B cell (primary cell): ENCODE results near the gene BCAR1. TPM values are rescaled to one million over a fixed set of nuclear protein-coding genes. Genes with fewer than 3 reads are reported as not detected.

Experiments used
- ATAC-seq: fragments of 200-7000 bp; cut with Tn5 transposase; one replicate; pipeline ENCODE4 v1.10.0; 2021; ENCODE audit warnings: low read depth, mild to moderate bottlenecking, moderate number of reproducible peaks, moderate library complexity
- CTCF ChIA-PET: fragments of 350-600 bp; sonication (Branson Sonifier 250); formaldehyde crosslinking; loops from one replicate; lab custom pipeline; 2021; ENCODE audit warnings: antibody characterized with exemption, inconsistent platforms; lab: Charles Lee
- POLR2A ChIA-PET: fragments of 350-600 bp; sonication (Branson Sonifier 250); formaldehyde crosslinking; loops from one replicate; lab custom pipeline; 2021; ENCODE audit warnings: antibody characterized with exemption; lab: Charles Lee
- DNase-seq: peaks from one replicate; pipeline ENCODE4 v3.0.0; 2013
- H2AFZ ChIP-seq: 2 replicates; pipeline ENCODE4 v1.6.1; 2012; ENCODE audit warnings: mild to moderate bottlenecking, low read depth, low read length; ENCODE audit not compliant: insufficient read depth, poor library complexity, severe bottlenecking
- H3K27ac ChIP-seq, 2 donors: 1 replicate in 1 of 2; 2 replicates in 1 of 2; pipeline ENCODE4 v1.5.1; 2012 to 2013; ENCODE audit warnings: low read length in 2 of 2, mild to moderate bottlenecking in 2 of 2, moderate library complexity in 1 of 2
- H3K27me3 ChIP-seq, 4 experiments: fragments of 200-600 bp in 1 of 4; sonication (generic) in 1 of 4; replicated peaks in 1 of 4; 1 replicate in 2 of 4; 2 replicates in 2 of 4; pipeline versions ENCODE4 v1.6.1 to v1.7.0; 2013 to 2016; ENCODE audit warnings: low read length in 3 of 4, mild to moderate bottlenecking in 2 of 4, mixed read lengths in 1 of 4, moderate library complexity in 1 of 4; ENCODE audit not compliant: insufficient read depth in 4 of 4, control insufficient read depth in 3 of 4; ENCODE audit errors: control extremely low read depth in 1 of 4
- H3K36me3 ChIP-seq, 2 experiments: replicated peaks in 1 of 2; 1 replicate in 1 of 2; 2 replicates in 1 of 2; pipeline versions ENCODE4 v1.6.1 to v1.7.1; 2013; ENCODE audit warnings: low read length in 1 of 2; ENCODE audit not compliant: insufficient read depth in 2 of 2, control insufficient read depth in 1 of 2; ENCODE audit errors: control extremely low read depth in 1 of 2, extremely low read depth in 1 of 2
- H3K4me1 ChIP-seq, 2 donors: fragments of 200-600 bp in 1 of 2; sonication (generic) in 1 of 2; 1 replicate in 1 of 2; 2 replicates in 1 of 2; pipeline versions ENCODE4 v1.5.1 to v1.6.1; 2013 to 2017; ENCODE audit warnings: low read length in 2 of 2; ENCODE audit not compliant: control insufficient read depth in 2 of 2, insufficient read depth in 2 of 2
- H3K4me2 ChIP-seq: replicated peaks from 2 replicates; pipeline ENCODE3; 2012; ENCODE audit warnings: mild to moderate bottlenecking, low read depth, low read length; ENCODE audit not compliant: poor library complexity, severe bottlenecking
- H3K4me3 ChIP-seq, 5 experiments: fragments of 200-600 bp in 1 of 5; sonication (generic) in 1 of 5; 1 replicate in 3 of 5; 2 replicates in 2 of 5; pipeline versions ENCODE4 v1.5.1 to v1.7.0; 2011 to 2016; ENCODE audit warnings: low read length in 4 of 5, mild to moderate bottlenecking in 4 of 5, low read depth in 2 of 5, control low read depth in 1 of 5, moderate library complexity in 1 of 5; ENCODE audit not compliant: insufficient read depth in 1 of 5; ENCODE audit errors: control extremely low read depth in 1 of 5, extremely low read depth in 1 of 5
- H3K79me2 ChIP-seq: fragments of 200-600 bp; sonication (generic); one replicate; pipeline ENCODE4 v1.6.0; 2016; ENCODE audit warnings: low read length; ENCODE audit not compliant: control insufficient read depth, insufficient read depth
- H3K9ac ChIP-seq: fragments of 200-600 bp; sonication (generic); 2 replicates; pipeline ENCODE4 v1.6.1; 2017; ENCODE audit warnings: mild to moderate bottlenecking, low read length, moderate library complexity
- H3K9me3 ChIP-seq, 3 donors: one replicate each; pipeline versions ENCODE4 v1.6.1 to v1.7.1; 2013; ENCODE audit warnings: low read length in 2 of 3; ENCODE audit not compliant: control insufficient read depth in 2 of 3, insufficient read depth in 1 of 3; ENCODE audit errors: control extremely low read depth in 1 of 3
- H4K20me1 ChIP-seq: 2 replicates; pipeline ENCODE4 v1.6.0; 2012; ENCODE audit warnings: mild to moderate bottlenecking, low read length; ENCODE audit not compliant: insufficient read depth, control insufficient read depth, poor library complexity, severe bottlenecking
- H3K27ac Mint-ChIP-seq: one replicate; pipeline ENCODE4 v1.8.0; 2021; ENCODE audit warnings: mixed read lengths
- H3K27me3 Mint-ChIP-seq: one replicate; pipeline ENCODE4 v1.8.0; 2021; ENCODE audit warnings: mixed read lengths
- H3K4me1 Mint-ChIP-seq: one replicate; pipeline ENCODE4 v1.8.0; 2021; ENCODE audit warnings: mixed read lengths
- H3K4me3 Mint-ChIP-seq: one replicate; pipeline ENCODE4 v1.8.0; 2021; ENCODE audit warnings: mixed read lengths
- H3K9me3 Mint-ChIP-seq: one replicate; pipeline ENCODE4 v1.8.0; 2022; ENCODE audit warnings: mixed read lengths; ENCODE audit not compliant: insufficient read depth
- CTCF ChIP-seq: fragments of 200-600 bp; IDR thresholded peaks from one replicate; pipeline ENCODE4 v1.8.0; 2022; ENCODE audit warnings: antibody characterized with exemption, mild to moderate bottlenecking
- EZH2 ChIP-seq: IDR thresholded peaks from 2 replicates; pipeline ENCODE4 v1.6.1; 2012; ENCODE audit warnings: borderline replicate concordance, low read depth, mild to moderate bottlenecking, moderate library complexity, low read length; ENCODE audit not compliant: insufficient read depth, poor library complexity, severe bottlenecking
- WGBS: methylation state at CpG from one replicate; pipeline ENCODE4 v1.1.5; 2013; ENCODE audit warnings: missing lambda C conversion rate; ENCODE audit not compliant: insufficient coverage; 5-methylcytosine and 5-hydroxymethylcytosine counted together
- intact Hi-C: fragments of 100-400 bp; cut with micrococcal nuclease; formaldehyde crosslinking; loops from one replicate; pipeline ENCODE4 v1.10.0; 2022
- polyA plus RNA-seq: library from polyadenylated mRNA; depleted of rRNA; stranded (reverse); fragments of >200 nt; gene quantifications from 2 replicates; pipeline ENCODE4 v1.2.3, GENCODE V29; 2012
- total RNA-seq, 2 donors: library from RNA; stranded (reverse); fragments of 120-200 nt in 1 of 2; gene quantifications; 1 replicate in 1 of 2; 2 replicates in 1 of 2; pipeline versions ENCODE4 v1.2.3 to v1.2.4, GENCODE V29; 2013 to 2022

BCAR1 gene
- total and polyA plus RNA-seq, 2 donors (not counting 1 experiment from before 2014, with no cell fraction given): not detected

GRCh38 chr16:75195811-75196790 is 55.3 kb downstream of the BCAR1 start:
- H3K27me3 Mint-ChIP-seq: peaks cover 40% of the 10 kb centered on the region
- CTCF ChIA-PET: interaction anchor here (1.1 to 8.0 kb wide), 5 partner anchors 20 to 1975 kb away, joined by 3 to 96 read pairs (median 48); no protein-coding TSS in a partner anchor
- H3K4me3 ChIP-seq: no peak overlapping the region
- no peaks in the 10 kb centered on the region for H3K36me3 ChIP-seq
- peaks cover 7% of the 10 kb centered on the region for H3K4me1 Mint-ChIP-seq
- peaks cover 0 to 45% (median 10%) of the 10 kb centered on the region in 4 experiments for H3K27me3 ChIP-seq
- peaks cover 0 to 4% (median 0%) of the 10 kb centered on the region in 3 donors for H3K9me3 ChIP-seq
- no peak overlapping the region for H3K27ac ChIP-seq
- ATAC-seq (no peak), DNase-seq (no peak)
- no peak overlapping the region for H2AFZ ChIP-seq
- H3K4me2 ChIP-seq: no peak overlapping the region
- H3K4me1 ChIP-seq: peaks cover 5% of the 10 kb centered on the region in 2 donors
- H3K4me3 Mint-ChIP-seq: no peak overlapping the region
- TF ChIP-seq EZH2: no peak
- TF ChIP-seq CTCF: no peak
- intact Hi-C loops: loop anchor here (5.0 kb wide), 1 partner anchor 36 kb away; no protein-coding TSS in a partner anchor
- H3K27ac Mint-ChIP-seq: no peak overlapping the region
- H3K9me3 Mint-ChIP-seq: no peaks in the 10 kb centered on the region
- H4K20me1 ChIP-seq: no peaks in the 10 kb centered on the region
- no peaks in the 10 kb centered on the region for H3K79me2 ChIP-seq
- no peak overlapping the region for H3K9ac ChIP-seq
- POLR2A ChIA-PET: no interaction called here
- WGBS: 86% methylated on average over 24 of the region's 24 CpGs
